Measurements from ENCODE around the gene PPP1R9B.

The PPP1R9B gene

GRCh38 chr17:50103252-50103651, 47.2 kb downstream of the PPP1R9B start:
- no peak for DNase-seq

GRCh38 chr17:50102164-50102991, 48.1 kb downstream of the PPP1R9B start:
- no peak for DNase-seq

- DNase-seq = no peak
These were observed 48.9 kb downstream of the PPP1R9B start for GRCh38 chr17:50101346-50102163.

- DNase-seq = no peak
These were observed 49.5 kb downstream of the PPP1R9B start for GRCh38 chr17:50100921-50101345.

GRCh38 chr17:50100480-50100883, 50.0 kb downstream of the PPP1R9B start:
- no peak for DNase-seq

GRCh38 chr17:50099003-50099402, 51.5 kb downstream of the PPP1R9B start:
- DNase-seq = no peak

- DNase-seq = no peak
These were observed 51.9 kb downstream of the PPP1R9B start for GRCh38 chr17:50098583-50098982.

GRCh38 chr17:50097926-50098325, 52.6 kb downstream of the PPP1R9B start:
- DNase-seq = no peak

- DNase-seq = no peak
These were observed 53.0 kb downstream of the PPP1R9B start for GRCh38 chr17:50097455-50097854.

- no peak for DNase-seq
These were observed 53.7 kb downstream of the PPP1R9B start for GRCh38 chr17:50096758-50097157.

GRCh38 chr17:50096092-50096491, 54.4 kb downstream of the PPP1R9B start:
- peak; percentile 26 for DNase-seq

- DNase-seq = no peak
These were observed 54.8 kb downstream of the PPP1R9B start for GRCh38 chr17:50095626-50096037.

GRCh38 chr17:50094753-50095619, 55.5 kb downstream of the PPP1R9B start, which contains the start of gene PDK2:
TSS of gene PDK2 (plus strand) at chr17:50095351. CDS start at chr17:50095436, 85 bp downstream.
- peak; percentile 93 for DNase-seq

- DNase-seq = peak; percentile 89
These were observed 56.2 kb downstream of the PPP1R9B start for GRCh38 chr17:50094243-50094752.

- no peak for DNase-seq
These were observed 56.7 kb downstream of the PPP1R9B start for GRCh38 chr17:50093807-50094206.

- DNase-seq = no peak
These were observed 57.2 kb downstream of the PPP1R9B start for GRCh38 chr17:50093246-50093645.

- DNase-seq = no peak
These were observed 58.6 kb downstream of the PPP1R9B start for GRCh38 chr17:50091918-50092285.

GRCh38 chr17:50090971-50091917, 59.2 kb downstream of the PPP1R9B start:
- no peak for DNase-seq

GRCh38 chr17:50090071-50090470, 60.4 kb downstream of the PPP1R9B start:
- DNase-seq = no peak

- DNase-seq = no peak
These were observed 61.3 kb downstream of the PPP1R9B start for GRCh38 chr17:50088952-50089825.
